HEK293T (cell line): ENCODE measurements around the gene P2RX4.

ENCODE experiments used
- CTCF ChIA-PET: fragments of 350-600 bp; formaldehyde crosslinking; extraction: SDS; loops from one replicate; lab custom pipeline; 2021; ENCODE audit warnings: antibody characterized with exemption, inconsistent platforms; lab: Yijun Ruan, JAX
- POLR2A ChIA-PET: fragments of 350-600 bp; formaldehyde crosslinking; extraction: SDS; loops from one replicate; lab custom pipeline; 2020; ENCODE audit warnings: antibody characterized with exemption, inconsistent platforms; lab: Yijun Ruan, JAX
- DNase-seq: peaks from one replicate; pipeline ENCODE4 v3.0.0; 2012; ENCODE audit warnings: mixed read lengths; ENCODE audit errors: extremely low spot score
- ARNT ChIP-seq: fragments of 450-650 bp; IDR thresholded peaks from 2 replicates; pipeline ENCODE4 v1.6.1; 2017; ENCODE audit warnings: mild to moderate bottlenecking
- BHLHE40 ChIP-seq: fragments of 450-650 bp; IDR thresholded peaks from 2 replicates; pipeline ENCODE4 v1.6.1; 2016; ENCODE audit warnings: mild to moderate bottlenecking, moderate library complexity, borderline replicate concordance
- CTBP1 ChIP-seq: fragments of 450-650 bp; IDR thresholded peaks from 2 replicates; pipeline ENCODE4 v1.6.1; 2016; ENCODE audit warnings: borderline replicate concordance
- ELF4 ChIP-seq: fragments of 450-650 bp; IDR thresholded peaks from 2 replicates; pipeline ENCODE4 v1.6.1; 2017; ENCODE audit warnings: antibody characterized with exemption
- FOXA1 ChIP-seq: fragments of 450-650 bp; IDR thresholded peaks from 2 replicates; pipeline ENCODE4 v1.6.1; 2016; ENCODE audit warnings: mild to moderate bottlenecking
- FOXK2 ChIP-seq: fragments of 450-650 bp; IDR thresholded peaks from 2 replicates; pipeline ENCODE4 v1.6.1; 2016; ENCODE audit warnings: mild to moderate bottlenecking
- FOXM1 ChIP-seq: fragments of 450-650 bp; IDR thresholded peaks from 2 replicates; pipeline ENCODE4 v1.6.1; 2017; ENCODE audit warnings: mild to moderate bottlenecking, borderline replicate concordance
- HDGF ChIP-seq: fragments of 450-650 bp; IDR thresholded peaks from 2 replicates; pipeline ENCODE4 v1.6.1; 2017; ENCODE audit warnings: antibody characterized with exemption, borderline replicate concordance
- L3MBTL2 ChIP-seq: fragments of 450-650 bp; conservative IDR thresholded peaks from 2 replicates; pipeline ENCODE4 v1.6.1; 2016; ENCODE audit warnings: mild to moderate bottlenecking
- LEF1 ChIP-seq: fragments of 450-650 bp; IDR thresholded peaks from 2 replicates; pipeline ENCODE4 v1.6.1; 2017; ENCODE audit warnings: mild to moderate bottlenecking, borderline replicate concordance
- NFRKB ChIP-seq: fragments of 450-650 bp; IDR thresholded peaks from 2 replicates; pipeline ENCODE4 v1.6.1; 2016; ENCODE audit warnings: mild to moderate bottlenecking, moderate library complexity
- SP1 ChIP-seq: fragments of 450-650 bp; IDR thresholded peaks from 2 replicates; pipeline ENCODE4 v1.6.1; 2017
- SUZ12 ChIP-seq: fragments of 450-650 bp; IDR thresholded peaks from 2 replicates; pipeline ENCODE4 v1.6.1; 2016; ENCODE audit warnings: mild to moderate bottlenecking
- TARDBP ChIP-seq: fragments of 450-650 bp; IDR thresholded peaks from 2 replicates; pipeline ENCODE4 v1.6.1; 2016
- ZNF384 ChIP-seq: fragments of 450-650 bp; IDR thresholded peaks from 2 replicates; pipeline ENCODE4 v1.6.1; 2016
- TF ChIP-seq, protein P1 (sequence below): fragments of 450-650 bp; IDR thresholded peaks from 2 replicates; pipeline ENCODE4 v1.6.1; 2016

Gene P2RX4

DNA sequence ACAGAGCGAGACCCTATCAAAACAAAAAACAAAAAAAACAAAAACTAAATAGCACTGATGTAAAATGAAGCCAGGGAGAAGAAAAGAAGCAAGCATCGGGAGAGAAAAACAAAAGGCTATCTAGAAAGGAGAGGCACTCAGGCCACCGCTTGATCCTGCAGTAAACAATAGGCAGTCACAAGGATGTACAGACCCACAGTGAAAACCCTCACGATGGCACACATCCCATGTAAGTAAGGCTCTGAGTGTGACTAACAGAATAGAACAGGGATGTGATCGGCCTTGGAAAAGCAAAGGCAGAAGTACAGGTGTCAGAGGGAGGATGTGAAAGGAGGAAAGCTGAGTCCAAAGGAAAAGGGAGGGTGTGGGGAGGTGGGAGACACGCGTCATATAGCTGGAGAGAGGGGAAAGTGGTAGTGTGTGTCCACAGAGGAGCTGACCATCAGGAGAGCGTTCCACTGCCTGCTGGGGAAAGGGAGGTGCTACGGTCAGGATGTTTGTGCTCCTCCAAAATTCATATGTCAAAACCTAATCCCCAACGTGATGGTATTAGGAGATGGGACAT is 55.1 kb downstream of the P2RX4 start:
- TF ChIP-seq ELF4 (no peak), SP1 (no peak), TARDBP (no peak), FOXA1 (no peak), L3MBTL2 (no peak), LEF1 (no peak), FOXM1 (no peak), ZNF384 (no peak)
- TF ChIP-seq, protein P1, sequence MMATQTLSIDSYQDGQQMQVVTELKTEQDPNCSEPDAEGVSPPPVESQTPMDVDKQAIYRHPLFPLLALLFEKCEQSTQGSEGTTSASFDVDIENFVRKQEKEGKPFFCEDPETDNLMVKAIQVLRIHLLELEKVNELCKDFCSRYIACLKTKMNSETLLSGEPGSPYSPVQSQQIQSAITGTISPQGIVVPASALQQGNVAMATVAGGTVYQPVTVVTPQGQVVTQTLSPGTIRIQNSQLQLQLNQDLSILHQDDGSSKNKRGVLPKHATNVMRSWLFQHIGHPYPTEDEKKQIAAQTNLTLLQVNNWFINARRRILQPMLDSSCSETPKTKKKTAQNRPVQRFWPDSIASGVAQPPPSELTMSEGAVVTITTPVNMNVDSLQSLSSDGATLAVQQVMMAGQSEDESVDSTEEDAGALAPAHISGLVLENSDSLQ: no peak
- no peak for DNase-seq
- CTCF ChIA-PET: no interaction called here
- POLR2A ChIA-PET: no interaction called here

DNA sequence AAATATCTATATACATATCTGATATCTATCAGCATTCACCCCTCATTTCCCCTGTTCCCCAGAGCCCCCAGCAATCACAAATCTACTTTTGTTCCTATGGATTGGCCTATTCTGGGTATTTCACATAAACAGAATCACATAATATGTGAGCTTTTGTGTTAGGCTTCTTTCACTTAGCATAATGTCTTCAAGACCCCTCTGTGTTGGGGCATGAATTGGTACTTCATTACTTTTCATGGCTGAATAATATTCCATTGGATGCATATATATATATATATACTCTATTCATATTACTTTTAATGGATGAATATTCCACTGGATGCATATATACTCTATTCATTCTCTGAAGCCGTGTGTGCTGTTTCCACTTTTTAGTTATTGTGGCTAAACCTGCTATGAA is 57.9 kb downstream of the P2RX4 start:
- TF ChIP-seq FOXA1 (no peak), ELF4 (no peak), HDGF (no peak), ARNT (no peak), SUZ12 (no peak), LEF1 (no peak), NFRKB (no peak), CTBP1 (no peak), ZNF384 (no peak)
- TF ChIP-seq, protein P1: no peak
- no peak for DNase-seq
- POLR2A ChIA-PET: no interaction called here
- CTCF ChIA-PET: no interaction called here

DNA sequence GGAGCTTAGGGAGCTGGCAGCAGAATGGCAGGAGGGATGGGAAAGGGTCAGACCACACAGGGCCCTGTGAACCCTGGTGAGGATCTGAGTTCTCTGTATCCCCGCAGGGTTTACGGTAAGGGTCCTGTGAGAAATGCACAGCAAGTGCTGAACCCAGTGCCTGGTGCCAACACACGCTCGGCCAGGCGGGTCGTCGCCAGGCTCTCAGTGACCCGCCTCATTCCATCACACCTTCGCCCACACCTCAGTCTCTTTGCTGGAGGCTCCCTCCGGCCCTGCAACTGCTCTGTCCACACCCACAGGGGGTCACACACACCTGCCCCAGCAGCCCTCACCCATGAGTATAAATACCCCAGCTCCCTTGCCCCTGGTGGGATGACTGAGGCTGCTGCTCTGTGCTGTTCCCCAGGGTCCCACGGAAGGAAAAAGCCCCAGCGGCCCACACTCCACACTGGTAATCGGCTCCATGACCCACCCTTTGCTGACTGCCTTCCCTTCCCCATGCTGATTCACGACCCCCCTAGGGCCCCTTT is 63.5 kb downstream of the P2RX4 start:
- no peak for DNase-seq
- TF ChIP-seq, protein P1: no peak
- TF ChIP-seq ELF4 (no peak), CTBP1 (no peak), ZNF384 (no peak), LEF1 (no peak), BHLHE40 (no peak), FOXA1 (no peak), SUZ12 (no peak), SP1 (no peak), NFRKB (no peak), ARNT (no peak), HDGF (no peak), FOXK2 (no peak), FOXM1 (no peak), TARDBP (no peak), L3MBTL2 (no peak)
- CTCF ChIA-PET: no interaction called here
- POLR2A ChIA-PET: no interaction called here

DNA sequence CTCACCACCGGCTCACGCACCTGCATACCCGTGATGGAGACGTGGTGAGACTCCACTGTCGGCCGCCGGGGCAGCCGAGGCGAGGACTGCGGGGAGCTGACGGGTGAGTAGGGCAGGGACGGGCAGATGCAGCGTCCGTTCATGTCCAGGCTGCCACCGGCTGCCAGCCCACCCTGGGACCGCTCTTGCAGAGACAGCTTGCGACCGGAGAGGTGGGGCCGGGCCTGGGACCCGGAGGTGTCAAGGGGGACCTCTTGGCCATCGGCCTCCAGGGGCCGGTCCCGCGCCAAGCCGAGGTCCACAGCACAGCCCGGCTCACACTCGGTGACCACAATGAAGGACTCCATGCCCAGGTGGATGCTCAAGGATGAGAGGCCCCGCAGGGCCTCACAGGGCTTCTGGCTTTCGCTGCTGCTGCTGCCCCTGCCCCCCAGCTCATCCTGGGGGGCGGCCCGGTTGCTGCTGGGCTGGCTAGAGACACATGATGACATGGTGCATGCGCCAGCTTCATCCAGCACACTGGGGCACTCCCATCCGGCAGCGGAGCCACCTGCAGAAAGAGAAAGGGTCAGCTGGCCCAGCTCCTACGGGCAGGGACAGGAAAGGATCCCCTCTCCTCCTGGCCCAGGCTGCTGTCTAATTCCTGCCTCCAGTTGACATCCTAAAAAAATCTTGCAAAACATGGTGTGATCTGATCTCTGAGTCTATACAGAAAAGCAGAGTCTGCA is 64.3 kb downstream of the P2RX4 start:
- POLR2A ChIA-PET: no interaction called here
- CTCF ChIA-PET: no interaction called here

DNA sequence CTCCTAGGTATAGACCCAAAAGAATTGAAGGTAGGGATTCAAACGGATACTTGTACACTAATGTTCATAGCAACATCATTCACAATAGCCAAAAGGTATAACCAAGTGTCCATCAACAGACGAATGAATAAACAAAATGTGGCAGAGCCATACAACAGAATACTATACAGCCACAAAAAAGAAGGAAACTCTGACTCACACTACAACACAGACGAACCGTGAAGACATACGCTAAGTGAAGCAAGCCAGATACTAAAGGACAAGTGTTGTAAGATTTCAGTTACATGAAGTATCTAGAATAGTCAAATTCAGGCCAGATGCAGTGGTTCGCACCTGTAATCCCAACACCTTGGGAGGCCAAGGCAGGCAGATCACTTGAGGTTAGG is 67.4 kb downstream of the P2RX4 start:
- no peak for DNase-seq
- TF ChIP-seq ARNT (no peak), SP1 (no peak), FOXK2 (no peak), ZNF384 (no peak)
- ChIA-PET CTCF (no interaction called here), POLR2A (no interaction called here)

More for the DNA sequence above, 64.3 kb downstream of the P2RX4 start:
- DNase-seq: no peak
- TF ChIP-seq TARDBP: no peak

DNA sequence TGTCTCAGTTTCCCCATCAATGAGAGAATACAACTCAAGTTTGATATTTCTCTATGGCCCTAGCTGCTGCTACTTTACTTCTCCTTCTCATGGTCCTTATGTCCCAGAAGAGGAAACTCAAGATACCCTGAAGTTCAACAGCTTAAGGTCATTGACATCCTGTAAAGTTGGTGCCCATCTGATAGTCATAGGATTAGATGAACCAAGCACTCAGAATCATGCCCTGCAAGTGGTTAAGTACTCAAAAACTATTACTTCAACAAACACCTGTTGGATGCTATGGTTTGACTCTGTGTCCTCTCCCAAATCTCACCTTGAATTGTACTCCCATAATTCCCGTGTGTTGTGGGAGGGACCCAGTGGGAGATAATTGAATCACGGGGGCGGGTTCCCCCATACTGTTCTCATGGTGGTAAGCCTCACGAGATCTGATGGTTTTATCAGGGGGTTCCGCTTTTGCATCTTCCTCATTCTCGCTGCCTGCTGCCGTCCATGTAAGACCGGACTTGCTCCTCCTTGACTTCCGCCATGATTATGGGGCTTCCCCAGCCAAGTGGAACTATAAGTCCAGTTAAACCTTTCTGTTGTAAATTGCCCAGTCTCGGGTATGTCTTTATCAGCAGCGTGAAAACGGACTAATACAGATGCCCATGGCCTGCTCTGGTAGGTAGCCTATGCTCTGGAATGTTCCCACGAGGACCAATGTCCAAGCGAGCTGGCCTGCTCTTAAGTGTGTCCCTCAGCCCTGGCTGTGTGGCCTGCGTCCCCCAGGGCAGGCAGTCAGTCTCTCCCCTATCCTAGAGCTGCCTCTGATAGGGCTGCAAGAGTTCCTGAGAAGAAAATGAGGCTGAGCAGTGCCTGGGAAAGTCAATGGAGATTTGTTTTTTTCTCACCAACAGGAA is 68.5 kb downstream of the P2RX4 start:
- ChIA-PET CTCF (no interaction called here), POLR2A (no interaction called here)
- no peak for TF ChIP-seq ELF4
- TF ChIP-seq, protein P1: no peak
- no peak for TF ChIP-seq ARNT
- TF ChIP-seq FOXA1: no peak
- no peak for TF ChIP-seq FOXK2
- no peak for TF ChIP-seq BHLHE40
- TF ChIP-seq L3MBTL2: no peak
- no peak for DNase-seq
